Activated gamma-delta T cell treated with Interleukin-2 at 50 U/mL for 16 hours (primary cell): ENCODE results near the gene TBXAS1.
"Not testable (repeated sequence)": the region's sequence is repeated elsewhere in the genome, so short reads cannot be mapped to it uniquely, and the experiment has no call there.

ENCODE experiments used
- DNase-seq: peaks from one replicate; pipeline ENCODE4 v3.0.0-alpha.2; 2020

TBXAS1 gene

GRCh38 chr7:139915864-139916716 lies 87.0 kb downstream of the TBXAS1 start:
- peak; percentile 38 for DNase-seq

- no peak for DNase-seq
These were observed 87.8 kb downstream of the TBXAS1 start for GRCh38 chr7:139916717-139917395.

- no peak for DNase-seq
These were observed 88.8 kb downstream of the TBXAS1 start for GRCh38 chr7:139917851-139918250.

- no peak for DNase-seq
These were observed 89.4 kb downstream of the TBXAS1 start for GRCh38 chr7:139918480-139918879.

- no peak for DNase-seq
These were observed 94.0 kb downstream of the TBXAS1 start for GRCh38 chr7:139923090-139923489.

GRCh38 chr7:139924461-139924860 lies 95.4 kb downstream of the TBXAS1 start:
- no peak for DNase-seq

- DNase-seq, result not testable (repeated sequence)
These were observed 100.2 kb downstream of the TBXAS1 start for GRCh38 chr7:139929221-139929620.

GRCh38 chr7:139930286-139930965 lies 101.4 kb downstream of the TBXAS1 start:
- no peak for DNase-seq

GRCh38 chr7:139931190-139931934 lies 102.3 kb downstream of the TBXAS1 start:
- DNase-seq, result no peak

GRCh38 chr7:139932531-139932930 lies 103.5 kb downstream of the TBXAS1 start:
- no peak for DNase-seq

- no peak for DNase-seq
These were observed 107.8 kb downstream of the TBXAS1 start for GRCh38 chr7:139936760-139937310.

GRCh38 chr7:139937715-139938114 lies 108.7 kb downstream of the TBXAS1 start:
- no peak for DNase-seq

GRCh38 chr7:139940866-139941265 lies 111.8 kb downstream of the TBXAS1 start:
- no peak for DNase-seq

GRCh38 chr7:139941421-139941820 lies 112.4 kb downstream of the TBXAS1 start:
- no peak for DNase-seq

GRCh38 chr7:139941866-139942265 lies 112.8 kb downstream of the TBXAS1 start:
- no peak for DNase-seq

GRCh38 chr7:139942636-139943035 lies 113.6 kb downstream of the TBXAS1 start:
- no peak for DNase-seq

- no peak for DNase-seq
These were observed 114.3 kb downstream of the TBXAS1 start for GRCh38 chr7:139943401-139943800.

- DNase-seq, result no peak
These were observed 115.2 kb downstream of the TBXAS1 start for GRCh38 chr7:139944248-139944647.

GRCh38 chr7:139946533-139946932 lies 117.5 kb downstream of the TBXAS1 start:
- no peak for DNase-seq

GRCh38 chr7:139947021-139947420 lies 118.0 kb downstream of the TBXAS1 start:
- DNase-seq, result no peak

- no peak for DNase-seq
These were observed 119.1 kb downstream of the TBXAS1 start for GRCh38 chr7:139948167-139948566.

- DNase-seq, result no peak
These were observed 119.7 kb downstream of the TBXAS1 start for GRCh38 chr7:139948587-139949335.
